Hippocampal formation (tissue), 2 donors: Measurements from ENCODE around the gene EXOC2.

Experiments
- DNase-seq, 2 donors: peaks; one replicate each; lab custom pipeline; 2025; lab: John Stamatoyannopoulos, UW

EXOC2 gene

DNA sequence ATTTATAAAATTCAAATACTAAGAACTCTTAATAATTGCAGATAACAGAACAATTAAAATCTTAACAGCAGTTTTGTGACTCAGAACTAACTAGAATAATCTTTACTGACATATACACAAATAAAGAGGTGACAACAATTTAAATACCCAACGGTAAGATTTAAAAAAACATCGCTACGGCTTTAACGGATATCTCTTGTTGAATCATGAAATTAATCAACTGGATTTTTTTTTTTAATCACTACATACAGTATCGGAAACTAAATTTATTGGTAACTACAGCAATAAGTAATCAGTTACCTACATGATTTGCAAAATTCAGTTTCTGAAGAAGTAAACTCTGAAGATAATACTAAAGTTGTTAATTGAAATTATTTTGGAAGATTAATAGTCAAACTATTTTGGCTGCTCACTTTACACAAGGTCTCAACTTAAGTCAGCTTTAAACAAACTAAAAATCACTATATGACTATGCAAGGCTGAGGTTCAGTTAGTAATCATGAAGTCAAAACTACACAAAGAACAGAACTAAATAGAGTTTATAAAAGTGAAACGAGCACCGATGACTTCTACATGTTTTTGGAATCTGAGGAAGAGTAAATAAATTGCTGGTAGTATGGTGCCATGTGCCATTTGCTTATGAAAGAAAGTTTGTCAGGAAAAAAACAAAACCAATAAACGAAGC, 164.8 kb downstream of the EXOC2 start:
- no peak for DNase-seq

DNA sequence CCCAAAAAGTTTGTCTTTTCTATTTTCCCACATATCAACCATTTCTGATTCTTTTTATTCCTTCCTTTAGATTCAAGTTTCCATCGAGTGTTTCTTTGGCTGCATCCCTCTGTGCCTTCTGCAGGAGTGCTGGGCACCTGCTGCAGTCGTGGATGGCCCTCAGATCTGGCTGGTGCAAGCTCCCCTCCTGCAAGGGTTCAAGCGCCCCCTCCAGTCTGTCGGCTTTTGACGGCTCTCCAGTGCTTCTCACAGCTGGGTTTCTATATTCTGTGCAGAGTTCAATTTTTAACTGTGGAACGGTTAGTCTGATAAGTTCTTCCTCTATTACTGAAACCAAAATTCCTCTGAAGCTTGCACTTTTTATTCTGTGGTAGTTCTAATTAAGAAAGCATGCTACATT, 168.1 kb downstream of the EXOC2 start:
- DNase-seq = no peak

DNA sequence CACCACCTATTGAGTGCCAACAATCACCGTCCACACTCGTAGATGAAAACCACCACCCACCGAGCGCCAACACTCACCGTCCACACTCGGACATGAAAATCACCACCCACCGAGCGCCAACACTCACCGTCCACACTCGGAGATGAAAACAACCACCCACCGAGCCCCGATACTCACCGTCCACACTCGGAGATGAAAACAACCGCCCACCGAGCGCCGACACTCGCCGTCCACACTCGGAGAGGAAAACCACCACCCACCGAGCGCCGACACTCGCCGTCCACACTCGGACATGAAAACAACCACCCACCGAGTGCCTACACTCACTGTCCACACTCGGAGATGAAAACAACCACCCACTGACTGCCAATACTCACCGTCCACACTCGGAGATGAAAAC, 172.1 kb downstream of the EXOC2 start:
- DNase-seq = no peak

DNA sequence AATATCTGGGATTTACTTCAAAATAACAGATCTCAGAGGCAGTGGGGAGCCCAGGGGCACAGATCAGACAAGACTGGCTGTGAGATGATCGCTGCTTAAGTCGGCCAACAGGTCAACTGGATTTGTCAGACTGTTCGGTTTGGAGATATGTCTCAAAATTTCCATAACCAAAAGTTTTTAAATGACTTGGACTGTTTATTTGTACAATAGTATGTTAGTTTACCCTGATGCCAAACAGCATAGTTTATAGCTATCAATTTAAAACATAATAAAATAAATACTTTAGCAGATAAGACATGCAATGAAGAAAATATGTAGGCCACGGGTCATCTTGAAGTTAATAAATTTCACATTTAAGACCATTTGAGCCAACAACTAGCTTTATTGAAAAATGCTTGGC, 174.7 kb downstream of the EXOC2 start:
- DNase-seq = no peak

DNA sequence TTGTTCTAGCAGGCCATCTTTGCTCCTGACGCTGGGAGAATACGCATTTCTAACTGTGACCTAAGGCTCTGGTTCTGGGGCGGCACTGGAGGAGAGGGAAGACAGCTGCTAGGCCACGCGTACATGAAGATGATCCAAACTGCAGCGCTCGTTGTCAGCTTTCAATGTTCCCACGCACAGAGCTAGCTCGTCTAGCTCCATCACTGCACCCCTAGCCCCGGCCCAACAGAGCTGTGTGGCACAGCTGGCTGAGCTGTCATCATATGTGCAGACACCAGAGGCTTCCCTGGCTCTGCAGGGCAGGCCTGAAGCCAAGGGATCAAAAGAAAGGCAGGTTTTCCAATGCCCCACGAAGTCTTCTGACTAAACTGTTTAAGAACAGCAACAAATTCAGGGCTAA, 176.7 kb downstream of the EXOC2 start:
- no peak for DNase-seq

DNA sequence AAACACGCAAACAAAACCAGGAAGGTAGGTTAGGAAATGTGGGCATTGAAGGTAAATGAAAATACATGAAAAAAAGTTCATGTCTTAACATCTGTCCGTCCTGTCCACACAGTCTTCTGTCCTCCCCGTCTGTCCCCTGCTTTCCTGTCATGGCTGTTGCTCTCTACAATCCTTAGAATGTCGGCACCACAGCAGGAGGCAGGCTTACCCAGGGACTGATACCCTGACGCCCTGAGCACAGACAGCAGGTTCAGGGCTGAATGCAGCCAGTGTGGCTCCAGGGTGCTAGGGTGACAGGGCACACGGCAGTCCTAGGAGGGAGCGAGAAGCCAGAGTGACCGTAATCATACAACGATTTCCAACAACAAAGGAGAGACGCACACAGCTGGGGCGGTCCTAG, 177.7 kb downstream of the EXOC2 start:
- DNase-seq = no peak

DNA sequence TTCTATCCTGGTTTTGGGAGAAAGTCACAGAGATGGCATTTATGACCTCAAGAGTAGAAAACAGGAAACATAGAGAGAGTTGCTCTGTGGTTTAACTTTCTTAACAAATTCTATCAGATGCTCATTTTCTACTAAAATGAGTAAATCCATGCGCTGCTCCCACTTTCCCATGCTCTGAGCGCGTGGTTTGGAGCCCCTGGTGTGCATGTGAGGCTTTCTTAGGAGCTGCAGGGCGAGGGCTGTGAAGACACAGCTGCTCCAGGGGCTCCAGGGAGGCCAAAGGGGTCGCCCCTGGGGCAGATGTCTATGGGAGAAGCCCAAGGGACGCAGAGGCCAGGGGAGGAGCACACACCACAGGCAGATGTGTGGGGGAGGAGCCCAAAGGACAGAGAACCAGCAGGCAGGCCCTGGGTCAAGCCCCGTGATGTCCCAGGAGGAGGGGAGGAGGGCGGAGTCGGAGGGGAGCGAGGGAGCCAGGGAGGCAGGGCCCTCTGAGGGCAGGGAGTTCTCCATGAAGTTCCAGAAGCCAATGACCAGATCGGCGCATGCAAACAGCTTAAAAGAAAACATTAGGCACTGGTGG, 178.5 kb downstream of the EXOC2 start:
- DNase-seq = no peak

DNA sequence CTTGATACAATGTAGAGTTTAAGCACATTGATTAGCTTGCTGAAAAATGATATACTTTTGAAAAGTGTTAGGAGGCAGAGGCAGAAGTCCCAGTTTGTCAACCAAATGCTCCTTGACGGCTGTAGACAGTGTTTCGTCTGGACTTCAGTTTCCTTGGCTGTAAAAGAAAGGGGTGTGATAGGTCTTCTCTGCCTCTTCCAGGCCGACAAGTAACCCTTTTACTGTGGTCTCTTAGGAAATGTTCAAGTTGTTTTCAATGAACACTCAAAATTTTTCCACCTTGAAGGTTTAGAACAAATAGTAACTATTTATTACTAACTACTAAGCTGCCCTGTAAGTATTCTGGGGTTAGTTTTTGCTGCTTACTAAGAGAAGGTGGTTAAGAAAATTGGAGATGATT, 179.0 kb downstream of the EXOC2 start:
- DNase-seq = no peak

DNA sequence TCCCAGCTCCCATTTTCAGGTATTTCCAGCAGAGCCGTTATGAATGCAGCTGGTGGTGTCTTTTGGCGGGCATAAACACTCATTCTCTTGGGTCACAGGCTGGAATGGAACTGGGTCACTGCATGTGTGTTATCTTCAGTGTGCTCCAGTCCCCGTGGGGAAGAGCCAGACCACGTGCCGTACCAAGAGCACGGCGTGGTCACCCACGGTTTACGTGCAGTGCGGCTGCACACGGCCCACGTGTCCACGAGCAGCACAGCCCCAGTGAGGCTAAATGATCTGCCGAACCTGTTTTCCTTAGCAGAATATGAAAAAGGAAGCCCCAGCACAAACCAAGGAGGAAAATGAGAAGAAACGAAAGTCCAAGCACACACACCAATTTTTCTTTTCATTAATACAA, 179.9 kb downstream of the EXOC2 start:
- no peak for DNase-seq

DNA sequence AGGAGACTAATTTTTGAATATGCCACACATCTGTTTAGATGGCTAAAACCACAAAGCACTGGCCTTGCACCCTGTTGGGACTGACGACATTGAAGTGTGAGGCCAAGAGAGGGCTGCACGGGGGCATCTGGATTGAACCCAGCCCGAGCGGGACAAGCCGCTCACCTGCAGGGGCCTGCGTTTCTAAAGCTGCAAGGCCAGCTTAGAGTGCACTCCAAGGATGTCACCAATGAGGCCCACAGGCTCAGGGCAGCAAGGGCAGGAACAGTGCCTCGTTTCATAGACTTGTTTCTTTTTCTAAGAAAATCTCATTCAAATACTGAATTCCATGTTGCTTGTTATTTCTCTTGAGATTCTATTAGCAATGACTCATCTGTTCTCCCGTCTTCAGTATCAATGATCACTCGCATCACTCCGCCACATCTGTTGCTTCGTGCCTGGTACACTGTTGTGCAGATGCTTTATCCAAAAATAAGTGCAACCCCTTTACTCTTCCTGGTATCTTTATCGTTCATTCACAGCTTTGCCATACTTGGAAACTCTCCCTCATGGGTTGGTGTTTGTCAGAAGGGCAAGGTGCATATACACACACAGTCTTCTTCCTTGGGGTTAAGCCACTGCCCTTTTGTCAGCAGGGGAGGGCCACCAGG, 181.3 kb downstream of the EXOC2 start:
- DNase-seq = no peak

DNA sequence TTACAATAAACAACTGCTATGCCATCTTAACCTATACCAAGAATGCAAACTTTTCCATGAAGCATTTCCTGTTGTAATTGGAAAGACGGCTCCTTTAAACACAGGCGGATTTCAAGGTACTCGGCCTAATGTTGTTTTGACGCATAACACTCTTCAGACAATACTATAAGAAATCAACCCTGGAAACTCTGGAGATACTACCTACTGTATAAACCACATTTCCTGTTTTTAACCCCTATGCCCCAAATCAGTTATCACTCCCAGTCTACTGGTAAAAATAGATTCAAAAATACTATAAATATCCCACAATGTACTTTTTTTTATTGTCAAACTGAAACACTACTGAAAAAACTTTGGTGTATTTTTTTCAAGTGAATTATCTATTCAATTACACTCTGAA, 183.3 kb downstream of the EXOC2 start:
- no peak for DNase-seq

DNA sequence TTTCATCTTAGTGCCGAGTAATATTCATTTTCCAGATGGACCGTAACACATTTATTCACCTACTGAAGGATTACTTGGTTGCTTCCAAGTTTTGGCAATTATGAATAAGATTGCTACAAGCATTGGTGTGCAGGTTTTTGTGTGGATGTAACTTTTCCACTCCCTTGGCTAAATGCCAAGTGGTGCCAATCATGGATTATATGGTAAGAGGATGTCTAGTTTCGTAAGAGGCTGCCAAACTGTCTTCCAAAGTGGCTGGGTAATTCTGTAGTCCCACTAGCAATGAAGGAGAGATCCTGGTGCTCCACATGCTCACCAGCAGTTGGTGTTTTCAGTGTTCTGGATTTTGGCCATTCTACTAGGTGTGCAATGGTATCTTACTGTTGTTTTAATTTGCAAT, 184.3 kb downstream of the EXOC2 start:
- DNase-seq = no peak

DNA sequence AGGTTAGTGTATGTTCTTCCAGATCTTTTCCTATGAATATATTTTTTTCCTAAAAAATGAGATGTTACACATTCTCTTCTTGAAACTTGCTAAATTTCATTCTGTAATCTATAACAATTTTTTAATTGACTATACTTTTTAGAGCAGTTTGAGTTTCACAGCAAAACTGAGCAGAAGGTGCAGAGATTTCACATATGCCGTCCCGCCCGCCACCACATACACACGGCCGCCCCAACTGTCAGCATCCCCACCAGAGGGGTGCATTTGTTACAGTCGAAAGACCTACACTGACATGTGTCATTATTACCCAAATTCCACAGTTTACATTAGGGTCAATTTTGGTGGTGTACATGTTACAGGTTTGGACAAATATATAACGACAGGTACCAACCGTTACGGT, 184.9 kb downstream of the EXOC2 start:
- no peak for DNase-seq

DNA sequence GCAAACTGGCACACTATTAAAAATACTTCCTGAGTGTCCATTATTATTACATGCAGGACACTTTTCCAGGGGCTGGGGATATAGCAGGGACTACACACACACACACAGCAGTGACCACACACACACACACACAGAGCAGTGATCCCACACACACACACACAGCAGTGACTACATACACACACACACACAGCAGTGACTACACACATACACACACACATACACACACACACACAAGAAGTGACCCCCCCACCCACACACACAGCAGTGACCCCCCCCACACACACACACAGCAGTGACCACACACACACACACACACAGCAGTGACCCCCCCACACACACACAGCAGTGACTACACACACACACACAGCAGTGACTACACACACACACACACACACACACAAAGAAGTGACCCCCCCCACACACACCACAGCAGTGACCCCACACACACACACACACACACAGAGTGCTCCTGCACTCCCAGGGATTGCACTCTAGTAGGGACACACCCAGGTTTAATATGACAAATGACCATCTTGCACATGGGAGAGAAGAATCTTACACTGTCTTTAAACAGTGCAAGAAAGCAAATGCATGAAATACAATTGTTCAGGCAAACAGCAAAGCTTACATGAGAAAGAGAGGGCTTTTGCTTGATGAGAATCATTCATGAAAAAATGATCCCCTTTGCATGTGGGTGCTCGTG, 185.9 kb downstream of the EXOC2 start:
- no peak for DNase-seq

DNA sequence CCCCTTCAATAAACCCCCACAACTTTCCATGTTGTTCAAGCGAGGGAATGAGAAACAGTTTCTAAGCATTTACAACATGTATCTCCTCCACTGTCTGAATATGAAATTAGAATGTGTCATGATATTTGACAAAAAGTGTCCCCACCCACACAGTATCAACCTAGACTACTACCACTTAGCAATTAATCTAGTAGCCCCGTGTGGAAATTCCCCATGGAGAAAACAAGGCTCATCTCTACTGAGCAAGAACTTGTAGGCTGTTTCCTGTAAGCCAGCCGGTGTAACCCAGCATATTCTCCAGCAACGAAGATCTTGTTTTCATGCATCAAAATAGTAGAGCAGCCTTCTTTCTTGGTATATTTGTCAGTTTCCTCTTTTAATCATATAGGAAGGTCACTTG, 186.4 kb downstream of the EXOC2 start:
- DNase-seq = no peak

DNA sequence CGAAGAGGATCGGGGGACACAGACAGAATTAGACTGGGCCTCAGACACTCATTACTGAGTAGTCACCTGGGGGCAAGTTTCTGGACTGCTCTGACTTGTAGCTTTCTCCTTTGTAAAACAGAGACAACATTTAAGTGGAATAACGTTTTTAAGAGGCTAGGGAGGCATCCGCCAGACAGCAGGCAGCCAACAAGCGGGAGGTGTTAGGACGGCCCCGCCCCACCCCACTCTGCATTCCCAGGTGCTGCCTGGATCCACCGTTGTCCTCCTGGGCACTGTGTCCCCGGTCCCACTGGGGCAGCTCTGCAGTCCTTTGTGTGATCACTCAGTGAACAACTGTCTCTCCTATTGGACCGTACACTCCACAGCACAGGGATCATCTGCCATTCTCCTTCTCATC, 187.6 kb downstream of the EXOC2 start:
- DNase-seq = no peak

DNA sequence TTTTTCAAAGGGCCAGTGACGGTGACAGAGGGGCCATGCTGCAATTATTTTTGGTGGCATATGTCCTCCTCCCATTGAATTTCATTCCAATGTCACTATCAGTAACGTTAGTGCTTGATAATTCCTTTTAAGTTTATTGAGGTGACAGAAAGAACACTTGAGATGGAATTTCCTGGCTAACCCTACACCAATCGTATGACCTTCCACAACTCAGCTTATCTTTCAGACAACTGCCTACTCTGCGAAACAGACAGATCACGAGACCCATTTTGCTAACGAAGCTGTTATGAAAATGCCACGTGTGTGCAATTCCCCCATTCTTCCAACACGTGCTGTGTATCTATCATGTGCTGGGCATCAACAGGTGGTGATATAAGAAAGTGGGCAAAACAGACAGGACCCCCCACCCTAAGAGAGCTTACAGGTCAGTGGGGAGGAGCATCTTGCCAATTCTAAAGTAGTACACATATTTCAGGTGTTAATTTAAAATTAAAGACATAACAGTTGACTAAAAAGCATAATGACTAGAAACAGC, 188.4 kb downstream of the EXOC2 start:
- no peak for DNase-seq

DNA sequence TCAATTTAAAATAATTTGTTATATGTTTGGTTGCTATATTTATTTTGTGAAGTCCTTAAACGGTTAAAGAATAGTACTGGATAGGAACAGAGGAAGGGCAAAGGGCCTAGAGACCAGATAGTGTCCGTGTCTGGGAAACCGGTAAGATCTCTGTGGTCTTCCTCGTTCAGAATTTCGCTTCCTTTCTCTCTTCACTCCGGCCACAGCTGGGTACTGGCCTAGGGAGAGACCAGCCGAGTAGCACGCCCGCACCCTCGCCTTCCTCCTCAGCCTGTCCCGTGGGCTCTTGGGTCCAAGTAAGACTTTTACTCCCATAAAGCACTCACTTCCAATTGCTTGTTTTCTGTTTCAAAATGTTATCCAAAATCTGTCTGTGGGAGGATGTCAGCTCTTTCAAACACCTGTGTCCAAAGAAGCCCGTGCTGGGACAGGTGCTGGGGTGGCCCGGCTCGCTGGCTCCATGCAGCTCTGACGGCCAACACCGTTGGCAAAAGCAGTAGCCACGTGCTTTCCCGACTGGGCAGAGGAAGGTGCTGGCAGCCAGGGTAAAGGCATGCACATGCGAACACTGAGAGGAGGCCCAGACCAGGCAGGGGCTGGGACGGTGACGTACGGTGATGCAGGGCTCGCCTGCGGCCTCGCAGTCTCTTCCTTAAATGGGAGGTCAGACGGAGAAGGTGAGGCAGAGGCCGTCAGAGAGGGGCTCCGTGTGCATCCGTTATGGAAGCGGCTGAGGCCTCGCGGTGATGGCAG, 189.2 kb downstream of the EXOC2 start:
- DNase-seq = no peak

DNA sequence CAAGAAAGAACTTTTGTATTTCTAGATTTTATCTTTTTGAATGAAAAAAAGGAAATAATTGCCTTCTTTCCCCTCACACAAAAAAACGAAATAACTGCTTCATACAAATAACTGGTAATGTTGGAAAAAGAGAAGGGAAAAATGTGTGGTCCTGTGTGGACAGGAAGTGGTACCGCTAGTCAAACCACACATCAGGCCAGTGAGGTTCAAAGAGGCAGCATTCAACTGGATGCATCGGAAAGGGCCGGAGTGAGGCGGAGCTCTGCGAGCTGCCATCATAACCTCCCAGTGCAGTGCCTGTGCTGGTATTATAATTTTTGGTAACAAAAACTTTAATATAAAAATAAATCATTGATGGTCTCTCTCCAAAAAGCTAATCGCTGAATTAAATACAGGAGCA, 190.2 kb downstream of the EXOC2 start:
- DNase-seq = no peak

DNA sequence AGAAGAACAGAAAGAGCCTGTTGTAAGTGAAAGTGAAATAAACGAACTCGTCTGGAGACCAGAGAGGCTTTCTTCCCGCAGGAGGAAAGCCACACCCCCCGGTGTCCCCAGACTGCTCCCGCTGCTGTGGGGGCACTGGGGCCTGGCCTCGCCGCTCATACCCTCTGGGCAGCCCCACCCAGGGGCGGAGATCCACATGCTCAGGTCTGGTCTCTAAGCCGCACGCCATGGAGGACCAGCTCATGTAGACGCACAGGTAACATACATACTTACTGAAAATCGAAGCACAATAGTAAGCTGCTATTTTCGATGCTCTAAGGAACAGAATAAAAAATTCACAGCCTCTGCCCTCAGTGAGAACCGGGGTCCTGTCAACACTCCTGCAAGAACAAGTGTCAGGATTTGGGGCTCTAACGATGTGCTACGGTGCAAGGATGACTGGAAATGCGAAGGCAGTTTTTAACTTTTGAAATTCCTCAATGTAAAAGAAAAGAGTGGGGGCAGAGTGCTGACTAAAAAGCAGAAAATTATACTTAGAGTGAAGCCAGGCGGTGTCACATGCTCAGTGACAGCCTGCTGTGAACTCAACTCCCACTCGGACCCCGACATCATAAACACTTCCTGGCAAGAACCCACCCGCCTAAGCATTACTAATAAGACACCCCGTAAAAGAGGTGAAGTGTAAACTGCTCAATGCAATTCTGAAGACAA, 190.9 kb downstream of the EXOC2 start:
- no peak for DNase-seq

DNA sequence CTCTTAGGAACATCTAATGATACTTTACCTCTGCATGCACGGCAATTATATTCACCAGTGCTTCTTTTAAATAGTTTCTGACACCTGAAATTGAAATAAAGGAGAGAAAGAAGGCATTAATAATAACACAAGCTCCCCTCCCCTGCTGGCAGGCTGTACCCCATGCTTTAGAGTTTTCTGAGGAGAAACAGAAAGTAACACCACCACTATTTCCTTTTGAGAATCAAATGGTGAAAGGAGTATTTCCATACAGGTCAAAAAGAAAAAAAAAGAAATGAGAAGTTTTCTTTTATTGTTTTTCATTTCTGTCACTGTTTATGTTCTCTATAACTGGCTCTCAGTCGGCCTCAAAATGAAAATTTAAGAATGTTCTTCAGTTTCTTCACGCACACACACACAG, 193.3 kb downstream of the EXOC2 start:
- DNase-seq = no peak
